Stimulated activated CD8-positive, alpha-beta memory T cell treated with anti-CD3 and anti-CD28 coated beads, Interleukin-4, amount 100 ng/mL, for 24 hours (primary cell): Measurements from ENCODE around the gene PIK3AP1.
A peak's percentile ranks its signal among the peaks of the same experiment; 100 is the strongest.
"Not testable (repeated sequence)": the region's sequence is repeated elsewhere in the genome, so short reads cannot be mapped to it uniquely, and the experiment has no call there.

Source experiments
- DNase-seq: peaks from one replicate; pipeline ENCODE4 v3.0.0-alpha.2; 2020; ENCODE audit warnings: low read depth

Gene PIK3AP1, protein sequence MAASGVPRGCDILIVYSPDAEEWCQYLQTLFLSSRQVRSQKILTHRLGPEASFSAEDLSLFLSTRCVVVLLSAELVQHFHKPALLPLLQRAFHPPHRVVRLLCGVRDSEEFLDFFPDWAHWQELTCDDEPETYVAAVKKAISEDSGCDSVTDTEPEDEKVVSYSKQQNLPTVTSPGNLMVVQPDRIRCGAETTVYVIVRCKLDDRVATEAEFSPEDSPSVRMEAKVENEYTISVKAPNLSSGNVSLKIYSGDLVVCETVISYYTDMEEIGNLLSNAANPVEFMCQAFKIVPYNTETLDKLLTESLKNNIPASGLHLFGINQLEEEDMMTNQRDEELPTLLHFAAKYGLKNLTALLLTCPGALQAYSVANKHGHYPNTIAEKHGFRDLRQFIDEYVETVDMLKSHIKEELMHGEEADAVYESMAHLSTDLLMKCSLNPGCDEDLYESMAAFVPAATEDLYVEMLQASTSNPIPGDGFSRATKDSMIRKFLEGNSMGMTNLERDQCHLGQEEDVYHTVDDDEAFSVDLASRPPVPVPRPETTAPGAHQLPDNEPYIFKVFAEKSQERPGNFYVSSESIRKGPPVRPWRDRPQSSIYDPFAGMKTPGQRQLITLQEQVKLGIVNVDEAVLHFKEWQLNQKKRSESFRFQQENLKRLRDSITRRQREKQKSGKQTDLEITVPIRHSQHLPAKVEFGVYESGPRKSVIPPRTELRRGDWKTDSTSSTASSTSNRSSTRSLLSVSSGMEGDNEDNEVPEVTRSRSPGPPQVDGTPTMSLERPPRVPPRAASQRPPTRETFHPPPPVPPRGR

DNA sequence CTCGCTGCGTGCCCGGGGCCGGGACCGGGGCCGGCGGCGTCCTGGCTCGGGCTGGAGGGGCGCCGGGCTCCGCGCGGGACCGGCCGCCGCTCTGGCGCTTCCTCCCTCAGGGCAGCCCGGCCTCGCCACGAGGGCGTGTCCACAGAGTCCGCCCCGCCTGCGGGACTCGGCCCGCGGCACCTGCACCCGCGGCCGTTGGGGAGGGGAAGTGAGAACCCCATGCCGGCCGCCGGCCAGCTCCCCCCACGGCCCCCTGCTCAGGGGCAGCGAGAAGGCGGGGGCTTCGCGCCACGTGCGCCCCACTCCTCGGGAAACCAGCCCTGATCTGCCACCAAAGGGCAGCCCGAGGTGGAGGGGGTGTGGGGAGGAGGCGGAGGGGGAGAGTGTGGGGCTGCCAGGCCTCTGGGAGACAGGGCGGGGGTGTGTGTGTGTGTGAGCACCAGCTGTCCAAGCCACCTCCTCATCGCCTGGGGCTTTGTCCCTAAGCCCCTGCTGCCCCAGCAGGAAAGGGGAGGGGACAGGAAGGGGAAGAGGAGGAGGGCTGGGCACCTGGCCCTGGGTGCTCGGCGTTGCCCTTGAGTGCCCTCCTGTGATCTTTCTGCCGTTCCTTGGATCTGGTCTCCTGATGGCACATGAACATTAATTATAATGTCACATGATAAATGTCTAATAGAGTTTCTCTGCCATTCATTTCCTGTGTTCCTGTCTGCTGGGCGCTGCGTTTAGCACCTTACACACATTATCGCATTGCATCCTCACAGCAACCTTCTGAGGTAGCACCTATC, at the start of gene PIK3AP1:
Gene PIK3AP1, minus strand, starts transcription at position 93 of the 785 bp plus-strand sequence. CDS start 120 bp downstream, outside the sequence.
- DNase-seq = peak; percentile 24

DNA sequence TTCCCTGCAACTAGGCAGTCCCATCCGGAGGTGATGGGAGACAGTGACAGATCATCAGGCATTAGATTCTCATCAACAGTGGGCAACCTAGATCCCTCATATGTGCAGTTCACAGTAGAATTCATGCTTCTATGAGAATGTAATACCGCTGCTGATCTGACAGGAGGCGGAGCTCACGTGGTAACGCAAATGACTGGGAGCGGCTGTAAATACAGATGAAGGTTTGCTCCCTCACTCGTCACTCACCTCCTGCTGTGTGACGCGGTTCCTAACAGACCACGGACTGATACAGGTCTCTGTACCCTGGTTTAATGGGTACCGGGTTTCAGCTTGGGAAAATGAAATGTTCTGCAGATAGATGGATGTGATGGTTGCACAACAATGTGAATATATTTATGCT, 47.8 kb upstream of the PIK3AP1 start:
- no peak for DNase-seq

DNA sequence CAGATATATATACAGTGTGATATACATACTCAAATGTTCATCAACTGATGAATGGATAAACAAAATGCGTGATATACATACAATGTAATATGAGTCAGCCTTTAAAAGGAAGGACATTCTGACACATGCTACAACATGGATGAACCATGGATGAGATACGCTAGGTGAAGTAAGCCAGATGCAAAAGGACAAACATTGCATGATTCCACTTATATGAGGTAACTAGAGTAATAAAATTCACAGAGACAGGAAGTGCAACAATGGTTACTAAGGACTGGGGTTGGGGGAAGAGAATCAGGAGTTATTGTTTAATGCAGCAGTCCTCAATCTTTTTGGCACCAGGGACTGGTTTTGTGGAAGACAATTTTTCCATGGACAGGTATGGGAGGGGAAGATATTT, 47.3 kb upstream of the PIK3AP1 start:
- DNase-seq = no peak

DNA sequence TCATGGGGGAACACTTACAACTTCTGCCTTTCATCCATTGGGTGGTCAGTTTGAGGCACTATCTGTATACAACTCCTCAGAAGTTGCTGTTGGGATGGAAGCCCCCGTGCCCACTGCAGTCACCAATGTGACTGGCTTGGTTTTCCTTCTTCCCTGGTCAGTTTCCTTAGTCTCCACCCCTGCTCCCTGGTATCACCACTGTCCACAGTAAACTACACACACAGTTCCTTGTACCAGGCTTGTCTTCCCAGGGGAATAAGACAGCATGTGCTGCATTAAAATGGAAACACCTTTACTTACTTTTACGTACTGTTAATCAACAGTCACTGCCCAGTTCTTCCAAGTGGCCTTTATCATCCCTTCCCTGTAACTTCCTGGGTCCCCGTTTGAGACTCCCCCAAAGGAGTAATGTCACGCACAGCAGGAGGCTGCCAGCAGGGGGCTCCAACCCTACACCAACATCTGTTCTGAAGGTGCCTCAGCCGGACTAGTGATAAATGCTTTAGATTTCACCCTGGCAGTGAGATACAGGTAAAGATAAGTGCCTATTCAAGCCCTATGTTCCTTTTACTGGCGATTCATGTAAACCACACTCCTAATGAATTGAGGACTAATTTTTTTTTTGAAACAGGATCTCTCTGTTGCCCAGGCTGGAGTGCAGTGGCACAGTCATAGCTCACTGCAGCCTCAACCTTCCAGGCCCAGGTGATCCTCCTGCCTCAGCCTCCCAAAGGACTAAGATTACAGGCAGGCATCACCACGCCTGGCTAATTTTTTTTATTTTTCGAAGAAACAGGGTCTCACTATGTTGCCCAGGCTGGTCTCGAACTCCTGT, 45.3 kb upstream of the PIK3AP1 start:
- peak; percentile 68 for DNase-seq

DNA sequence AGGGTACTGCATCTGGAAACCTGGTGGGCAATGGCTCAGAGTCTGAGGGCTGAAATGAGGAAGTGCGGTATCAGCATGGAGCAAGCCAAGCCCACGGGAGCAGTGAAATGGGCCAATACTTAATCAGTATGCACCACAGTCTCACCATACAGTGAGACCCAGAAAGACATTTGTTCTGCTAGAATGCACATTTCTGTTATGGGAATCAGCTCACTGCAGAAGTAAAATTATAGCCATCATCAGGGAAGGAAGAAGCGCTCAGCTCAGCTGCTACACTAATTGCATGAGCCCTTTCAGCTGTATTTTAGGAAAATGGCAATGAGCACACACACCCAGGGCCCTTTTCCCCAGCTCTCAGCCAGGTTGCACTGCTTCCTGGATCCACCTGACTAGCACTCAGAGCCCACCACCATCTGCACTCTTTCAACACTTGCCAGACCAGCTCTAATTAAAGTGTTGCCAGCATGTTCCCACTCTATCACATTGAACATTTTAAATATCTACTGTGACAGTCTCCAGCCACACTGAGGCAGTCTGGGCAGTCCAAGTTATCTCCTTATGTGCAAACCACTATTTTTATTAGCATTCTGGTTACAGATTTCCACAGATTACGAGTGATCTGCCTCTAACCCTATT, 44.2 kb upstream of the PIK3AP1 start:
- DNase-seq = no peak

DNA sequence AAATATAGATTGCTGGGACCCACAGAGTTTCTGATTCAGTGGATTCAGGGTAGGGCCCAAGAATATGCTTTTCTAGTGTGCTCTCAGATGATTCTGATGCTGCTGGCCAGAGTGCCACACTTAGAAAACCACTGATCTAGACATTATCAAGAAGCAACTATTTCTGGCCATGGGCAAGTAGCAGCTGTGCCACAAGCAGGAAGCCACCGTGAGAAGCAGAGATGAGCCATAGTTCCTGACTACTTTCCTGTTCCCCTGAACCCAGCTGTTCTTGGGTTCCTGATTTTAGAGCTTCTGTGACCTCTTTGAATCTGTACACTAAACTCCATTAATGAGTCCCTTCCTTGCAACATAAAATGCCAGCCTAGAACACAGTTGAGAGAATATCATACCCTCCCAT, 38.1 kb upstream of the PIK3AP1 start:
- no peak for DNase-seq

DNA sequence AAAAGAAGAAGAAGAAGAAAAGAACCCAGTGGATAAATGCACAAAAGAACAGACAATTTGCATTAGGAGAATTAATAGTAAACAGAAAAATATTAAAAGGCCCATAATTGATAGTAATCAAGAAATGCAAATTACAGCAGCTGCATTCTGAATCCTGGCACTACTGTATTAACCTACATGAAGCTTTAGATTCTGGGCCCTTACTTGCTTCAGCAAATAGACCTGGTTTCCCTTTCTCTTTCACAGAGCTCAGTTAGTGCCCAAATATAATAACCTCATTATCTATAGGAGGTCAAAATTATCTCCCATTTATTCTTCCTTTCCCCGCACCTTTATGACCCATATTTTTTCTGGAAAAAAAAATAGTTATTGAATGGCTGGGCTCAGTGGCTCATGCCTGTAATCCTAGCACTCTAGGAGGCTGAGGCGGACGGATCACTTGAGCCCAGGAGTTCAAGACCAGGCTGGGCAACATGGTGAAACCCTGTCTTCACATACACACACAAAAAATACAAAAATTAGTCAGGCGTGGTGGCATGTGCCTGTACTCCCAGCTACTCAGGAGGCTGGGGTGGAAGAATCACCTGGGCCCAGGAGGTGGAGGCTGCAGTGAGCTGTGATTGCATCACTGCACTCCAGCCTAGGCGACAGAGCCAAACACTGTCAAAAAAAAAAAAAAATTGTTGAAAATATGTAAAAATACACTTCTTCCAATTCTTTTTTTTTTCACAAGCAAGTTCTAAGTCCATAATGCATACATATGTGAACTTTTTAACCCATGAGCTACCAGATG, 36.0 kb upstream of the PIK3AP1 start:
- DNase-seq = no peak

DNA sequence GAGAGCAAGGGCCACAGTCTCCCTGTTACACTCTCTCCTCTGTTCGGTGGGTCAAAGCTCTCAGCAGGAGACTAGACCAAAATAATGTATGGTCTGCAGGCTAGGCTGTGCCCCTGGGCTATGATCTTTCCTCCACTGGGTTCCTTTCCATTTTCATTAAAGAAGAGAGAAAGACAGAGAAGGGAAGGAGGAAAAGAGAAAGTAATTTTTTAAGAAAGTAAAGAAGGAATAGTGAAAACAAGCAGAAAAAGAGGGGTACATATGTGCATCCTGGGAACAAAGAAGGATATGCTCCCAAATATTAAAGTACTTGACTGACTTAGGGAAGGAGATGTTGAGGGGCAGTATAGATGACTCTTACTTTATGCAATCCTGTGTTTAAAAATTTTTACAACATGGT, 33.6 kb upstream of the PIK3AP1 start:
- DNase-seq = no peak

DNA sequence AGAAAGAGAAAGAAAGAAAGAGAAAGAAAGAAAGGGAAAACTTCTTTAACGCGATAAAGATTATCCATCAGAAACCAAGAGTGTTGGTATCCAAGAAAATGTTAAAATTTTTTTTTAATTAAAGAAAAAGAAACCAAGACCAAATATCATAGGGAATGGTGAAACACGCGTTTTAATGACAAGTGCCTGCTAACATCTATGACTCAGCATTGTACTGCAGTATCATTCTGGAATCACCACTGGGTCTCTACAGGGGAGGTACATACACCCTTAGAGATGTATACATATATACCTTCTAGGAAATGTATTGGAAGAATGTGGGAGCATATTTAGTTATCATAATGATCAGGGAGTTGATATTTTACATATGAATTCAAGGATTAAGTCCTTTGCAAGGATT, 32.1 kb upstream of the PIK3AP1 start:
- DNase-seq = no peak

DNA sequence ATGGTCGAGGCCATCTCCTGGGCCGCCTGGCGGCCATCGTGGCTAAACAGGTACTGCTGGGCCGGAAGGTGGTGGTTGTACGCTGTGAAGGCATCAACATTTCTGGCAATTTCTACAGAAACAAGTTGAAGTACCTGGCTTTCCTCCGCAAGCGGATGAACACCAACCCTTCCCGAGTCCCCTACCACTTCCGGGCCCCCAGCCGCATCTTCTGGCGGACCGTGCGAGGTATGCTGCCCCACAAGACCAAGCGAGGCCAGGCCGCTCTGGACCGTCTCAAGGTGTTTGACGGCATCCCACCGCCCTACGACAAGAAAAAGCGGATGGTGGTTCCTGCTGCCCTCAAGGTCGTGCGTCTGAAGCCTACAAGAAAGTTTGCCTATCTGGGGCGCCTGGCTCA, 30.0 kb upstream of the PIK3AP1 start:
- not testable (repeated sequence) for DNase-seq

DNA sequence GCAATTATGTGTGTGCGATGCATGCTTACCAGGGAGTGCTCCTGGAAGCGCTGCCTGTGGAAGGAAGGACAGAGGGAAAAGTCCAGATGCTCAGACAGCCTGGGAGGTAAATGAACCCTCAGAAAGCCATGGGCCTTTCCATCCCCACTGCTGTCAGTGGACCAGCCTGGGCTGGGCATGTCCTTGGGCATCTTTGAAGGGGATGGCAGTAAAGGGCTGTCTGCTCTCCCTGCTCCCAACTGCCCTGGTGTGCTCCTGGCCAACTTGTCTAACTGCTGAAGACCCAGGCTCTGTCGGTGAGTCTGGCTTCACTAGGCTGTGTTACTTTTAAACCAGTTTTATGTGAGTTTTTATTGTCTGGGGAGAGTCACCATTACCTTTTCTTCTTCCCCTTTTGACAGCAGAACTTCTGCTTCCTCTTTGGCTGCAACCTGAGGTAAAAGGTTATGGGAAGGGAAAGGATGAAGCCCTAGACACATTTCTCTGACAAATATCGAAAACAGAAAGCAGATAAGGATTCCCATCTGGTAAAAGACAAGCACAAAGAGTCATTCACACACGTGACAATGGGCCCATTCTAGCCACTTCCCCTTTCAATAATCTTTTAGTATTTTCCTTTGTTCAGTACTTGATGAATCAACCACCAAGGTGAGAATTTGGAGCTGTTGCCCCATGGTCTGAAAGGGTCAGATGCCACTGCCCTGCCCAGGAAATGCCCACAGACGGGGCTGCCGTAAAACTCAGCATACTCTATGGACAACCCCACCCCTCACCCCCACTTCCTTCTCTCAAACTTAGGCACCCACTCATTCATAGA, 27.6 kb upstream of the PIK3AP1 start:
- no peak for DNase-seq

DNA sequence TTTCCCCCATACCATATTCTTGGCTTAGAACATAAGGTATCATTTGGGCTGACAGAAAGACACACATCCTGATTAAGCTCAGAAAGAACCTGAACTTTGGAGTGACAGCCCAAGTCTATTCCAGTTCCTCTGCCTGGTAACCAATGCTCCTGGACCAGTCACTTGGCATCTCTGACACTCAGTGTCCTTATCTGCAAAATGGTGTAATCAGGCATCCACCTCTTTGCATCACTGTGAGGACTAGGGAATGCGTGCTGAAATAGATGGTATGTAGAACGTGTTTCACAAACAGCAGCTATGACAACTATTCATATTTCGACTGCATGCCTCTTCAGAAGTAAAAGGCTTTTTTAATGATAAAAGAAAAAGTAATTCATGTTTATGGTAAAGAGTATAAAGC, 26.2 kb upstream of the PIK3AP1 start:
- DNase-seq = no peak

DNA sequence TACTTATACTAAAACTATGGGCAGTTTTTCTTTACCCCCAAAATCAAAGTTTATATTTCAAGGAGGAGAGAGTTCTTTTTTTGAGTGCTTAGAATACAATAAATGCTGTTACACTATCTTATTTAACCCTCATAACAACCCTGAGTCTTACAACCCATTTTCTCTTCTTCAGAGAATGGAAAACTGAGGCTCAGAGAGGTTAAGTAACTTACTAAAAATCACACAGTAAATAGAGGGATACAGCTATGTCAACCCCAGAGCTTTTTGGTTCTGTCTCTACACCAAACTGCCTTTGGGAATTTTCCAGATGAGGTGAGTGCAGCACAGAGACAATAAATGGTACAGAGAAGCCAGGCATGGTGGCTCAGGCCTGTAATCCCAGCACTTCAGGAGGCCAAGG, 25.6 kb upstream of the PIK3AP1 start:
- DNase-seq = no peak

DNA sequence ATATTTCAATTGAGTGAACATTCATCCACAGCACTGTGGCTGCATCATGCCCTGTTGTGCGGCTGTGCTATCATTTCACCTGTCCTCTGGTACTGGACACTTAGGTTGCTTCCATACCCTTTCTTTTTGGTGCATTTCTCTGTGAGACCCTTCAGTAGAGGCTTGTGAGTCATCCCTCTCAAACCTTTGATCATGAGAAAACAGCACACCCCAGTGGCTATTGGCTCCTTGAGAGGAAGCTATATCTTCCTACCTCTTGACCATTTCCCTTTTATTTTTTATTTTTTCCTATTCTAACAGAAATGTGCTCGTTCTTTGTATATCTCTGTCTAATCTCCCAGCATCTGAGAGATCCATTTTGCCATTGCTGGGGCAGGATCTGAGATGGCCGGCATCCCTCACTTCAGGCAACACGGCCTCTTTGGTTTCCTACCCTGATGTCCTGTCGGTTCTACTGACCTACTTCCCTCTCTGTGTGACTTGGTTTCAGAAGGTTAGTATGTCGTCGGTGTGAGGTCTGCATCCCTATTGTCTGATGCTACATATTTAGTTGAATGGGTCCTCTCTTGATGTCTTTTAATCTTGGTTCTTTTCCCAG, 23.8 kb upstream of the PIK3AP1 start:
- no peak for DNase-seq

DNA sequence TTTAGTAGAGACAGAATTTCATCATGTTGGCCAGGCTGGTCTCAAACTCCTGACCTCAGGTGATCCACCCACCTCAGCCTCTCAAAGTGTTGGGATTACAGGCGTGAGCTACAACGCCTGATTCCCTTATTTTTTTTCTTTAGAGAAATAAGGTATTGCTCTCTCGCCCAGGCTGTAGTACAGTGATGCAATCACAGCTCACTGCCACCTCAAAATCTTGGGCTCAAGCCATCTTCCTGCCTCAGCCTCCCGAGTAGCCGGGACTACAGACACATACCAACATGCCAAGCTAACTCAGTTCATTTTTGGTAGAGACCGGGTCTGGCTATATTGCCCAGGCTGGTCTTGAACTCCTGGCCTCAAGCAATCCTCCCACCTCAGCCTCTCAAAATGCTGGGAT, 21.2 kb upstream of the PIK3AP1 start:
- not testable (repeated sequence) for DNase-seq

DNA sequence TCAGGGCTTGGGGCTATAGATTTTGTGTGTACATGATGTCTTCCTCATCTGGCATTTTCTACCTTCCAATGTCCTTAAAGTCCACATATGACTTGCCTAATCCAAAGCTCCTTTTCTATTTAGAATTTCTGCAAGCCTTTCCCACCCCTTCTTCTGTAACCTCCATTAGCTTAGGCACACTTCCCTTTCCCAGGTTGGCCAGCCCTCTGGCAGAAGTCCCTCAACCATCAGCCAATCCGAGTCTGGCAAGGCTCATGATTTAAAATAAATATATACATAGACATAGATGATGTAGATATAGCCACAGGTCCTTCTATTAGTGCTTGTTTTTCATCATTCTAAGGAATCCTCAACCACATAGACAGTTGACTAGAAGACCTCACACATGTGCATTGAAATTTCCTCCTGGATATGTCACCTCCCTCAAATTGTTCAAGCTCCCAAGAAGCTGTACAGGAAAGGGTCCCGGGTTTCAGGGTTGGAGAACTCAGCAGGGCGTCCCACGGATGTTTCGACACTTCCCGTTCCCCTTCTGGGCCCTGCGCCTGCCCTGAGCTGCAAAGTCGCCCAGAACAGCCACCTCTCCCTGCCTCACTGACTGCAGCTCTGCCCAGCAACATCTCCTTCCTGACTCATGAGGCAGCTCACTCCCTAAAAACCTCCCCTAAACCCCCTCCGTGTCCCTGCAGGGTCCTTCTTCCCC, 20.4 kb upstream of the PIK3AP1 start:
- no peak for DNase-seq

DNA sequence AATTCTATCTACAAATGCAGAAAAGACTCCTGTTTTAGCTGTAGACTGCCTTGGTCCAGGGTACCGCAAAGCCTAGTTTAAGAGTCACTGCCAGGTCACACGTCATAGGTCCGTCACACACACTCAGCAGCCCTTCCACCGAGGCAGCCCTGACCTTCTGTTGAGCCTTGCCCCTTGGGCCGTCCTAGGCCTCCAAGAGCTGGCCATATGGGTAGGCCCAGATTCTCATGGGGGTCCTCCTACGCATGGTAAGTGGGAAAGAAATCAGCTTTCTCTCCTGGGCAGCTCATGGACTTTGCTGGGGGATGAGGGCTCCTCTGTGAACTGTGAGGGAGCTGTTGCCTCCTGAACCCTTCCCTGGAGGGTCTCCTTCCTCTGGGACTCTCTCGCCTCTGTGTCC, 19.8 kb upstream of the PIK3AP1 start:
- DNase-seq = no peak

DNA sequence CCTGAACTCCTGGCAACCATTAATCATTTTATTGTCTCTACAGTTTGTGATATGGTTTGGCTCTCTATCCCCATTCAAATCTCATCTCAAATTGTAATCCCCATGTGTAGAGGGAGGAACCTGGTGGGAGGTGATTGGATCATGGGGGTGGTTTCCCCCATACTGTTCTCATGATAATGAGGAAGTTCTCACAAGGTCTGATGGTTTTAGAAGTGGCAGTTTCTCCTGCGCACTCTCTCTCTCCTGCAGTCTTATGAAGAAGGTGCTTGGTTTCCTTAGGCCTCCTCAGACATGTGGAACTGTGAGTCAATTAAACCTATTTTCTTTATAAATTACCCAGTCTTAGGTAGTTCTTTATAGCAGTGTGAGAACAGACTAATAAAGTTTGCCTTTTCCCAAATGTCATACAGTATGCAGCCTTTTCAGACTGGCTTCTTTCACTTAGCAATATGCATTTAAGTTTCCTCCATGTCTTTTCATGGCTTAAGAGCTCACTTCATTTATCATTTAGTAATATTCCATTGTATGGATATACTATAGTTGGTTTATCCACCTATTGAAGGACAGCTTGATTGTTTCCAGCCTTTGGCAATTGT, 17.1 kb upstream of the PIK3AP1 start:
- not testable (repeated sequence) for DNase-seq
